NCI-H510A (cell line): ENCODE measurements around the gene BRF1.
"Not testable (repeated sequence)": the region's sequence is repeated elsewhere in the genome, so short reads cannot be mapped to it uniquely, and the experiment has no call there.

Source experiments
- DNase-seq: peaks from one replicate; lab custom pipeline; 2025; lab: John Stamatoyannopoulos, UW

The BRF1 gene

GRCh38 chr14:105332350-105332874 is 31.6 kb upstream of the BRF1 start:
- DNase-seq = no peak

- no peak for DNase-seq
Observed at GRCh38 chr14:105331575-105332349, 31.0 kb upstream of the BRF1 start.

- no peak for DNase-seq
Observed at GRCh38 chr14:105330491-105330895, 29.7 kb upstream of the BRF1 start.

GRCh38 chr14:105329411-105330150 is 28.8 kb upstream of the BRF1 start:
- no peak for DNase-seq

GRCh38 chr14:105328678-105329390 is 28.0 kb upstream of the BRF1 start:
- no peak for DNase-seq

- DNase-seq = no peak
Observed at GRCh38 chr14:105328070-105328677, 27.4 kb upstream of the BRF1 start.

GRCh38 chr14:105327695-105328045 is 26.9 kb upstream of the BRF1 start:
- DNase-seq = not testable (repeated sequence)

GRCh38 chr14:105326891-105327694 is 26.3 kb upstream of the BRF1 start:
- DNase-seq = no peak

- no peak for DNase-seq
Observed at GRCh38 chr14:105326568-105326867, 25.7 kb upstream of the BRF1 start.

- no peak for DNase-seq
Observed at GRCh38 chr14:105325716-105326567, 25.1 kb upstream of the BRF1 start.

- DNase-seq = no peak
Observed at GRCh38 chr14:105325303-105325702, 24.5 kb upstream of the BRF1 start.

GRCh38 chr14:105324871-105325270 is 24.1 kb upstream of the BRF1 start:
- no peak for DNase-seq

GRCh38 chr14:105324080-105324778 is 23.4 kb upstream of the BRF1 start:
- DNase-seq = no peak

GRCh38 chr14:105323663-105324062 is 22.9 kb upstream of the BRF1 start:
- DNase-seq = no peak

GRCh38 chr14:105322791-105323556 is 22.2 kb upstream of the BRF1 start:
- DNase-seq = no peak

- DNase-seq = no peak
Observed at GRCh38 chr14:105317546-105317945, 16.7 kb upstream of the BRF1 start.

GRCh38 chr14:105316968-105317510 is 16.2 kb upstream of the BRF1 start:
- no peak for DNase-seq

GRCh38 chr14:105316577-105316941 is 15.8 kb upstream of the BRF1 start:
- DNase-seq = no peak
